ENCODE results near the gene ORM2.

The ORM2 gene

DNA sequence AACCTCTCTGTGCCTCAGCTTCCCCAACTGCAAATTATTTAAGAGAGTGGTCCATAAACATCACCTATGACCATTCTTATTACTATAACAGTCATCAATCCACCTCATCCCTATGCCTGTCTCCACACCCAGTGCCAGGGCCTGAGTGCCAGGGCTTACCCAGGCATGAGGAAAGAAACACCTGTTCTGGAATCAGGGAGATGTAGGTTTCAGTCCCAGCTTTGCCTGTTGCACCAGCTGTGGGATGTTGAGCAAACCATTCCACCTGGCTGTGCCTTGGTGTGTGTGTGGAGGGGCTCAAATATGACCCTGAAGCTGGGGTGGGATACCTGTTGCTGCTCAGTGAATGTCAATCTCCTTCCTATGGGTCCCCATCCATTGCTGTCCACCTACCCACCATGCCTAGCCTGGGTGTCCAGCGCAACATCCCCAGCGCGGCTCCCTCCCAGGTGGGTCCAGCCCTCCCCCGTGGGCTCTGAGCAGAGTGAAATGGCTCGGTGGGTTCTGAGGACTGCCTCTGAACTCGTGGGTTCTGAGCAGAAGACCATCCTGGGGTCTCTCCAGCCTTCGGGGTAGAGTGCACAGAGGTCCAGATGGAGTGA lies 41.8 kb downstream of the ORM2 start:
- DNase-seq (ENCODE audit: low read depth) = no peak

DNA sequence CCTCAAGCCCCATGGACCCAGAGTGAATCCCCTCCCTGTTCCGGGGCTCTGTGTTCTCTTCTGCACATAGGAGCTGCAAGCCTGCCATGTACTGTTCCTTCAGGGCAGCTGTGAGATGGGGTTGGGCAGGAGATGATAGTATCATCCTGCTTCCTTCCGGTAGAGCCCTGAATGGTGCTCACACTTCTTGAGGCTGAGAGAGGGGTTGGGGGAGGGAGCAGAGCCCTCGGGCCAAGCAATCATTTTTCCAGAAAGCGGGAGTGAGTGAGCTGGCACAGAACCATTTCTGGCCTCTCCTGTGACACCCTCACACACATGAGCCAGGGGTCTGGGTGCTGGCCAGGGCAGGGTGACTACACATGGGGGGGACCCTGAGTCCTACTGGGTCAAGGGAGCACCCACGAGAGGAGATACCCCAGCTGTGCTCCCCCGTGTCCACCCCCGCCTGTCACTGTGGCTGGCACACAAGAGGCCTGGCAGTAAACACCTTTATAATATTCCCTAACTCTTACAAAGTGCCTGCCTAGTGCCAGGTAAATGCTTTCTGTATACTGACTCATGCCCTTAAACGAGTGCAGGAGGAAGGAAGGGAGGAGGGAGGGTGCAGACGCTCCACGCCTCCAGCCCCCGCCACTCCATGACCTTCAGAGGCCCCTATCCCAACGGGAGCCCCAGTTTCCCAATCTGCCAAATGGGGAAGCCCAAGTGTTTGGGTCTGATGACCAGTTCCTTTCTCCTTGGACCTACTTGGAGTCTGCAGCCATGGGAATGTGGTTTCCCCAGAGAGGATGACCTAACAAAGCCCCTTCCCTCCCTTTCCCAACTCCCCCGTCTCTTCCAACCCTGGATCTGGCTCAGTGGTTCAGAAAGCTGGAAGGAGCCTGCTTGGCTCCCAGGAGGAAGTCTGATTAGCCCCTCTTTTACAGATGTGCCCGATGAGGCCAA lies 42.6 kb downstream of the ORM2 start:
- DNase-seq (ENCODE audit: low read depth) = no peak

DNA sequence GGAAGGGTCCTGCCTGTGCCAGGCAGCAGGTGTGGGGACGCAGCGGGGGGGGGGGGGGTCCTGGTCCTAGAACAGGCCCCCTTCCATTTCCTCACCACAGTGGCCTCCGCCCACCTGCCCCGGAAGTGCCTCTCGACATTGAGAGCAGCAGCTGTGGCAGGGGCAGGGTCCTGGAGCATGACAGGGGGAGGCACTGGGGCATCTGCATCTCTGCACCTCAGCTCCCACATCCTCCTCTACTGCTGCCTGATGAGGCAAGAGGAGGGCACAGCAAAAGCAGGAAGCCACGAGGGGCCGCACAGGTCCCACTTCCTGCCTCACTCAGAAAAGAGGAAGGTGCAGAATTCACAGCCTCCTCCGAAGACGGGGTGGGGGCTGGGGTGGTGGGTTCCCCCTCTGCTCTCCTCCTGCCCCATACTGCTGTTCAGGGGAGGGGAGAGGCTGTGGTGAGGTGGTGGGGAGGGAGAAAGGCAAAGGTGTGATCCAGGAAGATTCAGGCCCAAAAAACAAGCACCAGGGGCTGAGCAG lies 43.3 kb downstream of the ORM2 start:
- peak; percentile 63 for DNase-seq (ENCODE audit: low read depth)

DNA sequence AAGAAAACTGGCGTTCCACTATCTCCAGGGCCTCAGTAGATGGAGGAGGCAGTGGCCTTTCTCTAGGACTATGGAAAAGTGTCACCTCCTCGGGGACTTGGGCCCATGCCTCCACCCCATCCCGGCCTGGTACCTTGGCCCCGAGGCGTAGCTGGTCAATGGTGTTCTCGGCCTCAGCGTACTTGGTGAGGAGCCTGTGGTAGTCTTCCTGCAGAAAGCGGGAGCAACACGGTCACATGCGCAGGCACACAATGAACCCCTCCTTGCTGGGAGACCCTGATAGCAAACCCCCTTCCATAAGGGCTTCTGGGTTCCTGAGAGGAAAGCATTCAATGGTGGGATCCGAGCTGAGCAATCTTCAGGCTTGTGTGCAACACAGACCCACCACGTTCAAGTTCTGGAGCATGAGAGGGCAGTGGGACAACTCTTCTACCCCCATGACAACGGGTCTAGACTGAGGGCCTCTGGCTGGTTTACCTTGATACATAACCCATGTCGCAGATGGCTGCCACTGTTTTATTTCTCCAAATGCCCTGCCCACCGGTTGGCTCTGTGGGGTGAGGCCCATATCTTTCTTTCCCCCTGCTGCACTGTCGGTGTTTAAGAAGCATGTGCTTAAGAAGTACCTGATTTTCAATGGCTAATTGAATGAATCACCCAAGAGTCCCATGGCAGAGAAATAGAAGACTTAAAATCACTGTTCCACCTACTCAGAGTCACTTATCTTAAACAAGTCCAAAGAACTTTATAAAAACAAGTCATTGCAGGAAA lies 44.5 kb downstream of the ORM2 start:
- no peak for DNase-seq (ENCODE audit: low read depth)

DNA sequence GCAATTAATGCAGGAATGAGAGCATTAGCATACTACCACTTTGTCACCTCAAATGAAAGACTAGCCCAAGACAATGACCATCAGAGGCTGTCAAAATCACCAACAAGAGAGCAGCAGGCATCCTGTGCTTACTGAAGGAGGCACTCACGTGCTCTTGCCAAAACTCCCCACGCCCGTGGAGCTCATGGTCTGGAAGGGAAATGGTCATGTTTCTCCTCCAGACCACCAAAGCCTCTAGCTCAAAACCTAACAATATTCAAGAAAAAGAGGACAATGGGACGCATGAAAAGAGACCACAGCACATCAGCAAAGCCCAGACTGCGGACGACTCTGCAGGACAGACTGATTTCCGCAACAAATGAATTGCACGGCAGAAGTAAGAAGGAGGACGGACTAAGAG lies 45.3 kb downstream of the ORM2 start:
- no peak for DNase-seq (ENCODE audit: low read depth)

DNA sequence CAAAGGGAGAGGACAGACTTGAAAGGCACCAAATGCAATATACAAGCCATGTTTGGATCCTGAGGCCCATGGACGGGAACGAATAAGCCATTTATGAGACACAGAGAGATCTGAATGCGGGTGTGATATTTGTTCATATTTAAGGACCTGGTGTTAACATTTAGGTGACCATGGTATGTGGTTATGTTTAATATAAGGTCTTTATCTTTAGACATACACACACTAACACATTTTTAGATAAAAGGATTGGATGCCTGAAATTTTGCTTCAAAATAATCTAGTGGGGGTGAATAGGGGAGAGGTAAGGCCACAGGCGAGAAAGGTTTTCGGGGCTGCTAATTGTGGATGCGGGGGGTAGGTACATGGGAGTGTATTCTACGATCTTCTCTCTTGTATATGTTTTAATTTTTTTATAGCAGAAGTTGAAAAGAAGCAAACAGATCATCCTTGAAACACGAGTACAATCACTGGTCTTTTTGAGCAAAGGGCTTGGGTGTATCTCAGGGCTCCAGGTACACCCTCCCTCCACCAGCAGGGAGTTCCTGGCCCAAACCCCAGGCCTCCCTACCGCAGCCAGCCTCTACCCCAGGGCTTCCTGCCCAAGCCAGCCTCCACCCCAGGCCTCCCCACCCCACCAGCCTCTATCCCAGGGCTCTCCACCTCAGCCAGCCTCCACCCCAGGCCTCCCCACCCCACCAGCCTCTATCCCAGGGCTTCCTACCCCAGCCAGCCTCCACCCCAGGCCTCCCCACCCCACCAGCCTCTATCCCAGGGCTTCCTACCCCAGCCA lies 45.9 kb downstream of the ORM2 start:
- no peak for DNase-seq (ENCODE audit: low read depth)

DNA sequence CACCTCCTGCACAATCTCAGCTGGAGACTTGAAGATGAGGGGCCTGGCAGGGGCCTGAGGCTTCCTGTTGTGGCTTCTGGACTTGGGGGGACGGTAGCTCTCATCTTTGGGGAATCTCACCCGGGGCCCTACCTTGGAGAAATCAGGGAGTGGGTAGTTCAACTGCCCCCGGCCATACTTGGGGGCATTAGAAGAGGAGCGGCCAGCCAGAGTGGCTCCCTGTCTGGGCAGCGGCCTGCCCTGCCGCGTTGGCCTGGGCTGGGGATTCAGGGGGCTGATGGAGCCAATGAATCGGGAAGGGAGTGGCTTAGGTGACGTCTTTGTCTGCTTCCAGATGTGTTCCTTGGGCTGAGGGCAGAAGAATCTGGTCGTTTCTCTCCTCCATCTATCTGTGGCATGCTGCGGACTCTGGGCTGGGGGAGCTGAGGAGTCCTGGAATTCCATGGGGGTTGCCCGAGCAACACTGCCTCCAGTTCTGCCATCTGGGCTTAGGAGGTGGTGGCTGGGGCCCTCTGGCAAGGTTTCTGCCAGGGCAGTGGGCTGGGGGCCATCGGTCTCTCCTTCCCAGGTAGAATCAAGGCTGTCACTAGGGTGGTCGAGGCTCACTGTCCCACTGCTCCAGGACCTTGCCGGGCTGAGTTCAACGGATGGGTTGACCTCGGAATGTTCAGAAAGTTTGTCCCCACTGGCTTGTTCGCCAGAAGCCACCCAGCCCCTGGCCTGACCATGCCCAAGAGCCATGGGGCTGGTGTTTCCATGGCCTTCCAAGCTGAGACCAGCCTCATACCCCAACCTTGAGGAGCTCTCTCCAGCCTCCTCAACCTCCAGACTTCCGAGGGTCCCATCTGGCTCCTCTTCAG lies 47.1 kb downstream of the ORM2 start:
- DNase-seq (ENCODE audit: low read depth) = no peak

DNA sequence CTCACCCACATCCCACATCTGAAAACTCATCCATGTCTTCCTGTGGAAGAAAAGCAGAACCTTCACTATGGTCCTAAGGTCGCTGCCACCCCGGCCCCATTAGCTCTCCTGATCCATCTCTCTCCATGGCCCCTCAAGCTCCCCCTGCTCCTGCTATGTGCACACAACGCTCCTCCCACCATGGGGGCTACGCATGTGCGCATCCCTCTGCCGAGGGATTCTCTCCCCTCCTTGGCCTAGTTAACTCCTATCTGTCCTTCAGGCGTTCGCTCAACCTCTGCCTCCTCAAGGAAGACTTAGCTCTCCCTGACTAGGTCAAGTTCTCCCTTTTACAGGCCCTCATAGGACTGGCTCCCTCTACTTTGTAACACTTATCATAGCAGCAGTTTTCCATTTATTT lies 48.3 kb downstream of the ORM2 start:
- DNase-seq (ENCODE audit: low read depth) = no peak

DNA sequence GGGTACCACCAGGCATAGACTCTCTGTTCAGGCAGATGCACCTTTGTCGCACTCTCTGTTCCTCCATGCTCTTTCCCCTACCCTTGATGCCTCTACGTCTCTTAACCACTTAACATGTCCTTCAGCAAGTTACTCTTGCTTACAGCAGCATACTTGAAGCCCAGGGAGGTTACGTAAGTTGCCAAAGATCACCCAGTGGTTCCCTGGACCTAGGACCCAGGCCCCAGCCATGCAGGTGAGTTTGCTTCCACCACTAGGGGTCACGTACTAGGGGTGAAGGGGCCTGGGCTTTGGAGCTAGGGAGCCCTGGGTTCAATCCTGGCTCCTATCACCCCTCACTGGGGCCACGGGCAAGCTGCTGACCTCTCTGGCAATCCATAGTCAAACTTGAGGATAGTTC lies 49.2 kb downstream of the ORM2 start:
- no peak for DNase-seq (ENCODE audit: low read depth)

All from activated T-cell treated with anti-CD3 and anti-CD28 coated beads for 1 hour (primary cell).